Ovary (tissue), 3 donors: ENCODE results near the gene PRDM7.
"Not testable (repeated sequence)": the region's sequence is repeated elsewhere in the genome, so short reads cannot be mapped to it uniquely, and the experiment has no call there.

Source experiments
- CTCF ChIP-seq, 3 donors: fragments of 450-650 bp in 2 of 3; fragments of 200-600 bp in 1 of 3; IDR thresholded peaks; one replicate each; pipeline versions ENCODE4 v1.5.1 to v1.8.0; 2016 to 2022; ENCODE audit warnings: antibody characterized with exemption in 3 of 3, mild to moderate bottlenecking in 1 of 3
- EP300 ChIP-seq: sonication (generic); formaldehyde crosslinking; IDR thresholded peaks from one replicate; pipeline ENCODE4 v1.6.1; 2017; ENCODE audit warnings: antibody characterized with exemption
- POLR2A ChIP-seq: fragments of 450-650 bp; IDR thresholded peaks from one replicate; pipeline ENCODE4 v1.6.1; 2017; ENCODE audit warnings: antibody characterized with exemption, mild to moderate bottlenecking, moderate library complexity
- donor health status: DM: no; HTN: no; CAD: no.

- TF ChIP-seq CTCF (IDR thresholded peaks at IDR 0.05); EP300; POLR2A: not testable (repeated sequence)
These were observed 23.1 kb upstream of the PRDM7 start for GRCh38 chr16:90100229-90100628.
